Measurements from ENCODE around the gene CLCC1.

- no peak for TF ChIP-seq CTCF (IDR thresholded peaks at IDR 0.05 in 8 of 11, conservative IDR thresholded peaks at IDR 0.05 in 3 of 11)
- TF ChIP-seq POLR2A (IDR thresholded peaks at IDR 0.05), result no peak
Measured at GRCh38 chr1:108969346-108969745, 6.1 kb upstream of the CLCC1 start.

Data from spleen (tissue), 7 donors.